ENCODE measurements around the gene ITGA1. TPM values are rescaled to one million over a fixed set of nuclear protein-coding genes. Genes with fewer than 3 reads are reported as not detected.

Gene ITGA1
- total RNA-seq, 4 donors from 2014 or later = 29.7 to 126 (median 47.1) TPM

DNA sequence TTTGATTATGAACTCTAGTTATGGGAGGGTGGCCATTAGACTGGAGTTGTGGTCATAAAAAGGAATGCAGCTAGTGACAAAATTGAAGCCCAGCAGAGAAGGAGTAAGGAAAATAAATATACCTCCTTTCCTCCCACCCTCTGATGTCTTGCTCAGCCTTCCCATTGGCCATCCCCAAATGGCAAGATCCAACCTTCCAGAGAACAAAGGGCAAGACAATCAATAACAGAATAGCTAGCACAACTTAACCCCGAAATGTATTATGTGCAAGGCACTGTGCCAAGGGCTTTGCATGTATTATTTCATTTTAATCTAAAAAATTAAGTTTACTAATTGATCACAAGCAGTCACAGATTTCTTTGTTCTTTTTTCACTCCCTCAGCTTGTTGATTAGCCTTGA is 3.6 kb downstream of the ITGA1 start:
- TF ChIP-seq CTCF (IDR thresholded peaks at IDR 0.05; ENCODE audit: low read depth) = no peak

- TF ChIP-seq CTCF (IDR thresholded peaks at IDR 0.05; ENCODE audit: low read depth) = no peak
Measured at GRCh38 chr5:52794519-52794918, 6.8 kb downstream of the ITGA1 start.

DNA sequence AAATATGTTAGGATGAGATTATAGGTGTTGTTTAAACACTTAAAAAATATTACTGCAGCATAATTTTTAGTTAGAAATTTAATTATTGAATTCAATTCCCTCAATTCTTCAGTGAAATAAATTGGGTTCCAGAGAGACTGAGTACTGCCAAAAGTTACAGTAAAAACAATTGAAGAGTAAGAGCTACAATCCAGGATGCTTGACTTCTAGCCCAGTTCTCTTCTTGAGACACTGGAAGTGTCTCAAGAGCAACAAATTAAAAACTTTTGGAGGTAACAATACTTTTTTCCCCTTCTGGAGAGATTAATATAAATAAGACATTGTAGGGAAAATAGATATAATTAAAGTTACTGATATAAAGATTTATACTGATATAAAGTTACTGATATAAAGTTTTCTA is 8.3 kb downstream of the ITGA1 start:
- no peak for TF ChIP-seq CTCF (IDR thresholded peaks at IDR 0.05; ENCODE audit: low read depth)

DNA sequence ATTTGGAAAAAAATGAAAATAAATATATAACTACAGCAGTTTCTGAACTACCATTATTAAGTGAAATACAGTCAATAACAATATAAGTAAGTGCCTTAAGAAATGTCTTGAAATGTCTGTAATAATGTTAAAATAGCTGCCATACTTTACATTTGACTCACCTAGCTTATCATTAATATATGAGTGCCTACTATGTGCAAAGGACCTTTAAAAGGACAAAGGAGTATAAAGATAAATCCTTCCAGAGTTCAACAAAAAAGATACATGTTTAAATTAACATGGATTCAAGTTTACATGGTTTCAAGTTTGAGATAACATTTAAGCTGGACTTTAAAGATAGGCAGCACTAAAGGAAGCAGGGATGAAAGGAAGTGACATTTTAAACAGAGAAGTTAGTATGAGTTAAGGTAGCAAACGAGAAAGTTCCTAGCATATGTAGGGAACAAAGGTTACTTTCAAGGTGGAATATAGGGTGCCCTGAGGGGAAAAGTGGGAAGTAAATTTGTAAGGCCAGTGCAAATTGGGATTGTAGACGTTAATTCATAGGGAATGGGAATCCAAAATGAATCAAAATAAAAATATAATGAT is 8.9 kb downstream of the ITGA1 start:
- TF ChIP-seq CTCF (IDR thresholded peaks at IDR 0.05; ENCODE audit: low read depth) = no peak

- no peak for TF ChIP-seq CTCF (IDR thresholded peaks at IDR 0.05; ENCODE audit: low read depth)
Measured at GRCh38 chr5:52798938-52799337, 11.2 kb downstream of the ITGA1 start.

GRCh38 chr5:52799358-52799982 is 11.8 kb downstream of the ITGA1 start:
- TF ChIP-seq CTCF (IDR thresholded peaks at IDR 0.05; ENCODE audit: low read depth) = no peak

GRCh38 chr5:52799983-52800393 is 12.3 kb downstream of the ITGA1 start:
- no peak for TF ChIP-seq CTCF (IDR thresholded peaks at IDR 0.05; ENCODE audit: low read depth)
